GM12878 (cell line): ENCODE measurements around the gene PPID. TPM values are rescaled to one million over a fixed set of nuclear protein-coding genes. Genes with fewer than 3 reads are reported as not detected.
"Not testable (repeated sequence)": the region's sequence is repeated elsewhere in the genome, so short reads cannot be mapped to it uniquely, and the experiment has no call there.

Experiments
- ATAC-seq: fragments of 200-7000 bp; cut with Tn5 transposase; 3 replicates; pipeline ENCODE4 v1.9.1; 2020; ENCODE audit warnings: mild to moderate bottlenecking, moderate library complexity
- BruUV-seq: library from RNA; stranded (reverse); fragments of 400-500 nt; replicated peaks from 2 replicates; lab custom pipeline; 2021; lab: Mats Ljungman, UMichigan
- CTCF ChIA-PET: fragments of 300-600 bp; sonication (Branson Sonifier 250); formaldehyde crosslinking; extraction: SDS; loops from one replicate; lab custom pipeline; 2021; ENCODE audit warnings: inconsistent platforms; lab: Yijun Ruan, JAX
- POLR2A ChIA-PET: fragments of 350-600 bp; formaldehyde crosslinking; extraction: SDS; loops from one replicate; lab custom pipeline; 2021; ENCODE audit warnings: inconsistent platforms; lab: Charles Lee
- RAD21 ChIA-PET: fragments of 300-600 bp; sonication (Branson Sonifier 250); formaldehyde crosslinking; loops from one replicate; lab custom pipeline; 2023; ENCODE audit warnings: antibody characterized with exemption; ENCODE audit not compliant: unreplicated experiment; lab: Charles Lee
- SMC1A ChIA-PET: fragments of 300-600 bp; sonication (Branson Sonifier 250); formaldehyde crosslinking; loops from one replicate; lab custom pipeline; 2023; ENCODE audit not compliant: unreplicated experiment, uncharacterized antibody; lab: Charles Lee
- DNase-seq: peaks from one replicate; pipeline ENCODE4 v3.0.0-alpha.2; 2011; ENCODE audit warnings: low read depth, low spot score
- FAIRE-seq: peaks from 3 replicates; lab custom pipeline; 2011; peaks lifted over from hg19 to GRCh38; lab: Jason Lieb, UNC
- H2AFZ ChIP-seq: 2 replicates; pipeline ENCODE4 v1.6.0; 2011; ENCODE audit warnings: low read depth, low read length, control low read depth; ENCODE audit not compliant: control insufficient read depth
- H3K27ac ChIP-seq: 2 replicates; pipeline ENCODE4 v1.5.1; 2011; ENCODE audit warnings: control low read depth; ENCODE audit not compliant: control insufficient read depth, insufficient read depth
- H3K27me3 ChIP-seq, 2 experiments: replicated peaks in 1 of 2; 2 replicates each; pipeline versions ENCODE4 v1.6.0 to v1.6.1; 2011; ENCODE audit warnings: low read length in 1 of 2; ENCODE audit not compliant: control insufficient read depth in 2 of 2, insufficient read depth in 2 of 2
- H3K36me3 ChIP-seq, 2 experiments: 2 replicates each; pipeline ENCODE4 v1.5.1; 2011; ENCODE audit warnings: low read length in 1 of 2; ENCODE audit not compliant: control insufficient read depth in 2 of 2, insufficient read depth in 2 of 2
- H3K4me1 ChIP-seq: 2 replicates; pipeline ENCODE4 v1.6.1; 2011; ENCODE audit warnings: mild to moderate bottlenecking, low read length, moderate library complexity, mixed read lengths; ENCODE audit not compliant: control insufficient read depth, insufficient read depth
- H3K4me2 ChIP-seq: 2 replicates; pipeline ENCODE4 v1.6.0; 2011; ENCODE audit warnings: control low read depth; ENCODE audit not compliant: control insufficient read depth, insufficient read depth
- H3K4me3 ChIP-seq: fragments of 200-600 bp; sonication (generic); 2 replicates; pipeline ENCODE4 v1.5.1; 2016
- H3K79me2 ChIP-seq: 2 replicates; pipeline ENCODE4 v1.6.0; 2011; ENCODE audit warnings: low read length; ENCODE audit not compliant: control insufficient read depth, insufficient read depth
- H3K9ac ChIP-seq: 2 replicates; pipeline ENCODE4 v1.8.0; 2011; ENCODE audit warnings: low read length, control low read depth, mixed read lengths; ENCODE audit not compliant: control insufficient read depth, insufficient read depth
- H3K9me3 ChIP-seq: replicated peaks from 3 replicates; pipeline ENCODE4 v1.5.1; 2011; ENCODE audit warnings: mild to moderate bottlenecking, low read length; ENCODE audit not compliant: control insufficient read depth, insufficient read depth
- H4K20me1 ChIP-seq: 2 replicates; pipeline ENCODE4 v1.6.0; 2011; ENCODE audit not compliant: control insufficient read depth, insufficient read depth
- CEBPB ChIP-seq, 2 experiments: fragments of 150-350 bp in 1 of 2; IDR thresholded peaks; 2 replicates each; pipeline ENCODE4 v1.6.1; 2012 to 2014; ENCODE audit warnings: low read depth in 2 of 2, low read length in 2 of 2, borderline replicate concordance in 1 of 2, inconsistent platforms in 1 of 2
- MTA2 ChIP-seq: fragments of 450-650 bp; IDR thresholded peaks from 2 replicates; pipeline ENCODE4 v1.6.1; 2016; ENCODE audit warnings: low read depth, mild to moderate bottlenecking, moderate library complexity
- WGBS: methylation state at CpG from one replicate; pipeline ENCODE4 v1.1.6; 2016; ENCODE audit warnings: low lambda C conversion rate; ENCODE audit not compliant: insufficient replicate concordance, insufficient coverage; ENCODE audit errors: missing lambda C conversion rate; 5-methylcytosine and 5-hydroxymethylcytosine counted together
- in situ Hi-C: fragments of 300-500 bp; cut with MboI; formaldehyde crosslinking; loops from 9 replicates; pipeline ENCODE4 v1.14.3; 2018; ENCODE audit warnings: mixed read lengths
- intact Hi-C: fragments of 100-400 bp; cut with micrococcal nuclease; formaldehyde crosslinking; loops from one replicate; pipeline ENCODE4 v1.14.2; 2022; ENCODE audit not compliant: unreplicated experiment
- polyA plus RNA-seq, 11 experiments: library from polyadenylated mRNA; depleted of rRNA in 4 of 11; unstranded in 6 of 11; stranded (reverse) in 5 of 11; fragments of >200 nt; fragmentation: Nextera tagmentation in 4 of 11; fragmentation: Illumina TruSeq in 1 of 11; extraction: Ambion mirVana in 4 of 11; extraction: Trizol in 1 of 11; gene quantifications; 1 replicate in 1 of 11; 2 replicates in 10 of 11; pipeline versions ENCODE4 v1.2.1 to v1.2.3, GENCODE V29; 2011 to 2016; ENCODE audit warnings: inconsistent platforms in 2 of 11, missing spikeins in 2 of 11, low read depth in 1 of 11
- total RNA-seq, 4 experiments: library from RNA; depleted of rRNA in 3 of 4; stranded (reverse); fragments of >200 nt in 3 of 4; fragmentation: Illumina TruSeq in 1 of 4; extraction: Trizol in 1 of 4; gene quantifications; 2 replicates each; pipeline versions ENCODE4 v1.2.1 to v1.2.3, GENCODE V29; 2013 to 2021
- TF ChIP-seq, protein P1 (sequence below): fragments of 450-650 bp; IDR thresholded peaks from 2 replicates; pipeline ENCODE4 v1.6.1; 2017; ENCODE audit warnings: antibody characterized with exemption, mild to moderate bottlenecking, moderate library complexity

PPID gene
- total and polyA plus RNA-seq, 10 of the 15 experiments (the other 5 are each of a cell fraction or from before 2014, with no cell fraction given) = 21.9 to 64.3 (median 39.5) TPM

DNA sequence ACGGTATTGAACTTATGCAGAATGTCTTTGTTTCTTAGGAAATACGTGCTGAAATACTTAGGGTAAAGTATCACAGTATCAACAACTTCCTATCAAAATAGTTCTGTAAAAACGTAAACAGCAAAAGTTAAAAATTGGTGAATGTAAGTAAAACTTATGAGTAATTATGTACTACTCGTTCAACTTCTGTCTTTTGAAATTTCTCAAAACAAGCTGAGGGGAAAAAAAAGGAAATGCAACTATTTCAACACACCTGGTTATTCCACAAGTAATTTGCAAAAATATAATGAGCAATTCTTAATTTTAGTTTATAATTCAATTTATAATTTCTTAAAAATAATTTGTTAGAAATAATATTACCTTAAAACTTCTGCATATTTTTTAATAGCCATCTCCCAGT is 8.3 kb downstream of the PPID start (continued):
- TF ChIP-seq, protein P1, sequence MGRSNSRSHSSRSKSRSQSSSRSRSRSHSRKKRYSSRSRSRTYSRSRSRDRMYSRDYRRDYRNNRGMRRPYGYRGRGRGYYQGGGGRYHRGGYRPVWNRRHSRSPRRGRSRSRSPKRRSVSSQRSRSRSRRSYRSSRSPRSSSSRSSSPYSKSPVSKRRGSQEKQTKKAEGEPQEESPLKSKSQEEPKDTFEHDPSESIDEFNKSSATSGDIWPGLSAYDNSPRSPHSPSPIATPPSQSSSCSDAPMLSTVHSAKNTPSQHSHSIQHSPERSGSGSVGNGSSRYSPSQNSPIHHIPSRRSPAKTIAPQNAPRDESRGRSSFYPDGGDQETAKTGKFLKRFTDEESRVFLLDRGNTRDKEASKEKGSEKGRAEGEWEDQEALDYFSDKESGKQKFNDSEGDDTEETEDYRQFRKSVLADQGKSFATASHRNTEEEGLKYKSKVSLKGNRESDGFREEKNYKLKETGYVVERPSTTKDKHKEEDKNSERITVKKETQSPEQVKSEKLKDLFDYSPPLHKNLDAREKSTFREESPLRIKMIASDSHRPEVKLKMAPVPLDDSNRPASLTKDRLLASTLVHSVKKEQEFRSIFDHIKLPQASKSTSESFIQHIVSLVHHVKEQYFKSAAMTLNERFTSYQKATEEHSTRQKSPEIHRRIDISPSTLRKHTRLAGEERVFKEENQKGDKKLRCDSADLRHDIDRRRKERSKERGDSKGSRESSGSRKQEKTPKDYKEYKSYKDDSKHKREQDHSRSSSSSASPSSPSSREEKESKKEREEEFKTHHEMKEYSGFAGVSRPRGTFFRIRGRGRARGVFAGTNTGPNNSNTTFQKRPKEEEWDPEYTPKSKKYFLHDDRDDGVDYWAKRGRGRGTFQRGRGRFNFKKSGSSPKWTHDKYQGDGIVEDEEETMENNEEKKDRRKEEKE = no peak
- TF ChIP-seq CEBPB (IDR thresholded peaks at IDR 0.05; ENCODE audit: borderline replicate concordance in 1 of 2, low read depth in 2 of 2, low read length in 2 of 2) (no peak), MTA2 (no peak)

DNA sequence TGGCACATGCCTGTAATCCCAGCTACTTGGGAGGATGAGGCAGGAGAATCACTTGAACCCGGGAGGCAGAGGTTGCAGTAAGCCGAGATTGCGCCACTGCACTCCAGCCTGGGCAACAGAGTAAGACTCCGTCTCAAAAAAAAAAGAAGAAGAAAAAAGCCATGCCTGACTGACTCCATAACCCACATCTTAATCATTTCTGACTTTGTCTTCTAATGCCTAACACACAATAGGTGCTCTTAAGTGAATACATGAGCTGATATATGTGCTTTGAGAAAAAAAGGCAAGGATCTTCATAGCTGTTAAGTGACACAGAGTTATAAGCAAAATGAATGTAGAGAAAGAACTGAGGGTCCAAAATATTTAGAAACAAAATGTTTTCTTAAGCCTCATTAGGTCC is 10.6 kb downstream of the PPID start:
- H3K9ac ChIP-seq, FAIRE-seq, H3K4me2 ChIP-seq, H4K20me1 ChIP-seq, in situ Hi-C loops, H3K4me3 ChIP-seq, DNase-seq, BruUV-seq, H3K27me3 ChIP-seq, H3K4me1 ChIP-seq, H2AFZ ChIP-seq, H3K27ac ChIP-seq, H3K79me2 ChIP-seq, intact Hi-C loops, POLR2A ChIA-PET, H3K9me3 ChIP-seq: not testable (repeated sequence)
- CTCF ChIA-PET = interaction anchor here (0.6 to 1.5 kb wide), 2 partner anchors 139 to 456 kb away, joined by 3 to 5 read pairs; no protein-coding TSS in a partner anchor
- SMC1A ChIA-PET = interaction anchor here (0.7 to 1.7 kb wide), 3 partner anchors 18 to 491 kb away, joined by 3 to 4 read pairs (median 4); no protein-coding TSS in a partner anchor
- H3K36me3 ChIP-seq = peaks cover 0 to 18% of the 10 kb centered on the region in 2 experiments; a peak in 3 of 4 replicates
- ATAC-seq = peak; percentile 38; the same call in 2 of the 3 replicates
- RAD21 ChIA-PET = interaction anchor here (1.7 kb wide), 1 partner anchor 466 kb away, joined by 4 read pairs; no protein-coding TSS in a partner anchor
- 81% methylated on average over 4 of the region's 4 CpGs for WGBS
